GM12878 (cell line): ENCODE measurements around the gene GATAD2B. TPM values are rescaled to one million over a fixed set of nuclear protein-coding genes. Genes with fewer than 3 reads are reported as not detected.
A peak's percentile ranks its signal among the peaks of the same experiment; 100 is the strongest.

Experiments
- CEBPB ChIP-seq, 2 experiments: fragments of 150-350 bp in 1 of 2; IDR thresholded peaks; 2 replicates each; pipeline ENCODE4 v1.6.1; 2012 to 2014; ENCODE audit warnings: low read depth in 2 of 2, low read length in 2 of 2, borderline replicate concordance in 1 of 2, inconsistent platforms in 1 of 2
- FOS ChIP-seq: IDR thresholded peaks from 3 replicates; pipeline ENCODE4 v1.6.1; 2011; ENCODE audit warnings: borderline replicate concordance; ENCODE audit not compliant: insufficient read length; ENCODE audit errors: extremely low read depth
- FOXM1 ChIP-seq: IDR thresholded peaks from 2 replicates; pipeline ENCODE4 v1.6.1; 2012; ENCODE audit warnings: low read depth, mild to moderate bottlenecking, inconsistent platforms, low read length, moderate library complexity
- NFYA ChIP-seq: IDR thresholded peaks from 2 replicates; pipeline ENCODE4 v1.6.1; 2011; ENCODE audit warnings: low read depth, mild to moderate bottlenecking, low read length, improper control_type of control experiment, borderline replicate concordance
- NKRF ChIP-seq: fragments of 450-650 bp; conservative IDR thresholded peaks from 2 replicates; pipeline ENCODE4 v1.6.1; 2017; ENCODE audit warnings: mild to moderate bottlenecking, moderate library complexity
- NR2C2 ChIP-seq: IDR thresholded peaks from 2 replicates; pipeline ENCODE4 v1.6.1; 2011; ENCODE audit warnings: borderline replicate concordance, low read depth; ENCODE audit not compliant: control insufficient read depth, insufficient read length
- PAX8 ChIP-seq: fragments of 450-650 bp; IDR thresholded peaks from 2 replicates; pipeline ENCODE4 v1.6.1; 2017; ENCODE audit warnings: mild to moderate bottlenecking, moderate library complexity
- PRDM15 ChIP-seq: fragments of 450-650 bp; formaldehyde crosslinking; IDR thresholded peaks from 2 replicates; pipeline ENCODE4 v1.4.0; 2020; ENCODE audit warnings: mild to moderate bottlenecking, moderate library complexity
- SPI1 ChIP-seq: IDR thresholded peaks from 2 replicates; pipeline ENCODE4 v1.6.1; 2011; ENCODE audit warnings: low read depth, mild to moderate bottlenecking, low read length, moderate library complexity, borderline replicate concordance; ENCODE audit not compliant: insufficient read depth
- polyA plus RNA-seq, 11 experiments: library from polyadenylated mRNA; depleted of rRNA in 4 of 11; unstranded in 6 of 11; stranded (reverse) in 5 of 11; fragments of >200 nt; fragmentation: Nextera tagmentation in 4 of 11; fragmentation: Illumina TruSeq in 1 of 11; extraction: Ambion mirVana in 4 of 11; extraction: Trizol in 1 of 11; gene quantifications; 1 replicate in 1 of 11; 2 replicates in 10 of 11; pipeline versions ENCODE4 v1.2.1 to v1.2.3, GENCODE V29; 2011 to 2016; ENCODE audit warnings: inconsistent platforms in 2 of 11, missing spikeins in 2 of 11, low read depth in 1 of 11
- total RNA-seq, 4 experiments: library from RNA; depleted of rRNA in 3 of 4; stranded (reverse); fragments of >200 nt in 3 of 4; fragmentation: Illumina TruSeq in 1 of 4; extraction: Trizol in 1 of 4; gene quantifications; 2 replicates each; pipeline versions ENCODE4 v1.2.1 to v1.2.3, GENCODE V29; 2013 to 2021
- TF ChIP-seq, protein P1 (sequence below): IDR thresholded peaks from 2 replicates; pipeline ENCODE4 v1.6.1; 2011; ENCODE audit warnings: borderline replicate concordance, low read depth, mild to moderate bottlenecking, moderate library complexity, mixed read lengths, low read length; ENCODE audit not compliant: insufficient read depth; ENCODE audit errors: extremely low read length

The GATAD2B gene
- total and polyA plus RNA-seq, 10 of the 15 experiments (the other 5 are each of a cell fraction or from before 2014, with no cell fraction given): 2.4 to 63.1 (median 8.7) TPM

- no peak for TF ChIP-seq SPI1
- TF ChIP-seq, protein P1, sequence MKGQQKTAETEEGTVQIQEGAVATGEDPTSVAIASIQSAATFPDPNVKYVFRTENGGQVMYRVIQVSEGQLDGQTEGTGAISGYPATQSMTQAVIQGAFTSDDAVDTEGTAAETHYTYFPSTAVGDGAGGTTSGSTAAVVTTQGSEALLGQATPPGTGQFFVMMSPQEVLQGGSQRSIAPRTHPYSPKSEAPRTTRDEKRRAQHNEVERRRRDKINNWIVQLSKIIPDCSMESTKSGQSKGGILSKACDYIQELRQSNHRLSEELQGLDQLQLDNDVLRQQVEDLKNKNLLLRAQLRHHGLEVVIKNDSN: no peak
- no peak for TF ChIP-seq NFYA
- TF ChIP-seq PAX8: no peak
- no peak for TF ChIP-seq NR2C2
- no peak for TF ChIP-seq CEBPB (IDR thresholded peaks at IDR 0.05; ENCODE audit: borderline replicate concordance in 1 of 2, low read depth in 2 of 2, low read length in 2 of 2)
- no peak for TF ChIP-seq FOS
- peak; percentile 35; the same call in 1 of the 2 replicates for TF ChIP-seq FOXM1
- TF ChIP-seq NKRF: no peak
- TF ChIP-seq PRDM15: no peak
Observed at GRCh38 chr1:153827168-153827964, 95.4 kb downstream of the GATAD2B start (continued).
